HG03520 (cell line): ENCODE data around the gene CRB2.

Experiments
- ATAC-seq: cut with Tn5 transposase; IDR thresholded peaks from one replicate; pipeline ENCODE4 v1.9.1; 2021; ENCODE audit warnings: mild to moderate bottlenecking, moderate library complexity; ENCODE audit not compliant: unreplicated experiment

Gene CRB2

DNA sequence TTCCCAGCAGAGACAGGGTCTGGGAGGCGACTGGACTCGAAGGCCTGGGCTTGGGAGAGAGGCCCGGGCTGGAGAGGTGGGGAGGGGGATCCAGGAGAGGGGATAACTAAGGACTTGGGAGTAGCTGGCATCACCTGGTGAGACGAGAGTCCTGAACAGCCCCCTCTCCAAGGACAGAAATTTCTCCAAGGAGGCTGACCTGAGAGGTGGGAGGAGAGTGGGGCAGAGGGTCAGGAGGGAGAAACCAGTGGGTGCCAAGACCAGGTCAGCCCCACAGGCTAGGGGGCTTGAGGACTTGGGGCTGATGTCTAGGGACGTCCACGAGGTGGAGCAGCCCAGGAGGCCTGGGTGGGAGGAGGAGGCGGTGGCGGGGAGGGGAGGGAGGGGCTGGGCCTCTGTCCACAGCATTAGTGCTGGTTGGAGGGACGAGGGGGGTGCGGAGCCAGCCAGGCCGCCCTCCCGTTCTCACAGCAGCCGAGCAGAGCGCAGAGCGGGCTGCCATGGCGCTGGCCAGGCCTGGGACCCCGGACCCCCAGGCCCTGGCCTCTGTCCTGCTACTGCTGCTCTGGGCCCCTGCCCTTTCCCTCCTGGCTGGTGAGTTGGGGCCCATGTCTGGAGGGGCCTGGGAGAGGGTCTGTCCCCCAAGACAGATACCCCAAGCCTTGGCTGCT lies at the start of gene CRB2:
CRB2 (plus strand) TSS at position 437 of the 671 bp plus-strand sequence; CDS start at position 501, 64 bp downstream.
- no peak for ATAC-seq

DNA sequence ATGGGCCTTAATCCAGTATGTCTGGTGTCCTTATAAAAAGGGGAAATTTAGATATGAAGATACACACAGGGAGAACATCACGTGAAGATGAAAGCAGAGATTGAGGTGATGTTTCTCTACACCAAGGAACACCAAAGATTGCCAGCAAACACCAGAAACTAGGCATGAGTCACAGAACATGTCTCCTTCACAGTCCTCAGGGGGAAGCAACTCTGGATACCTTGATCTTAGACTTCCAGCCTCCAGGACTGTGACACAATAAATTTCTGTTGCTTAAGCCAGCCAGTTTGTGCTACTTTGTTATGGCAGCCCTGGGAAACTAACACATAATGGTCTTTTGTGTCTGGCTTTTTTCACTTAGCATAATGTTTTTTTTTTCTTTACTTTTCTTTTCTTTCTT lies 46.4 kb upstream of the CRB2 start:
- ATAC-seq, result no peak

DNA sequence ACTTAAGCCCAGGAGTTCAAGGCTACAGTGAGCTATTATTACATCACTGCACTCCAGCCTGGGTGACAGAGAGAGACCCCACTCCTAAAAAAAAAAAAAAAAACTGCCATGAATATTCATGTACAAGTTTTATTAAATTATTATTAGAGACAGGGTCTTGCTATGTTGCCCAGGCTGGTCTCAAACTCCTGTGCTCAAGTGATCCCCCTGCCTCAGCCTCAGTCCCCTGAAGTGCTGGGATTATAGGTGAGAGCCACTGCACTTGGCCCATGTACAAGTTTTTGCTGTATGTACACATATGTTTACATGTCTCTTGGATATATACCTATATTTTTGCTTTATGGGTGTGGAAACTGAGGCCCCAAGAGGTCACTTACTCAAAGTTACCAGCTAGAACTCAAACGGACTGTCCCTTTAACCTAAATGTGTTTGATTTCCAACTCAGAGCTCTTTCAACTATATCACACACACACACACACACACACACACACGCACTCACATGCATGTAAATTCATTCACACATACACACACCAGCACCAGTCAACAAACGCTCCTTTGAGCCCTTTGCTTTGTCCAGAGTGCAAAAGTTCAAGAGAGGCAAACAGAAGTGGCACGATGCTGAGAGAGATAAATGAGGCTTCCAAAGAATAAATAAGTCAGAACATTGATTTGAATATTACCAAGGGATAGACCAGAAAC lies 45.3 kb upstream of the CRB2 start:
- no peak for ATAC-seq

DNA sequence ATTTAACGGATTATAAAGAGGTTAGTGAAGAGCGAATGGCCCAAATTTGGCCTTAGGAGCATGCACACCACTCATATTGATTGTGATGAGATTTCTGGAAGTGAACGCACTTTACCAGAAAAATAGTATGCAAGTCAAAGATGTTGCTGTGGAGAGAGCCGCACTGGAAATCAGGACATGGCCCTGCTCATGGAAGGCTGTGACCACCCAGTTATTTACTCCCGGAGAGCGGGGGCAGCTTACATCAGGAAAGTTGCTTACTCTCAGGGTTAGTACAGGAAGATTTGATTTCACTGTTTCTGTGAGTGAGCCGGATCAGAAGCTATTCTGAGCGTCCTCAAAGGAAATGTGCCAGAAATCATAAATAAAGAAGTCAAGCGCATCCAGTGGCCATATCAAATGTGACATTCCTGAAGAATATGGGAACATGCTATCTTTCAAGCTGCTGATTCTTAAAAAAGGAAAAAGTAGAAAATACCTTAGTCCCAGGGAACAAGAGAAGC lies 44.7 kb upstream of the CRB2 start:
- no peak for ATAC-seq

DNA sequence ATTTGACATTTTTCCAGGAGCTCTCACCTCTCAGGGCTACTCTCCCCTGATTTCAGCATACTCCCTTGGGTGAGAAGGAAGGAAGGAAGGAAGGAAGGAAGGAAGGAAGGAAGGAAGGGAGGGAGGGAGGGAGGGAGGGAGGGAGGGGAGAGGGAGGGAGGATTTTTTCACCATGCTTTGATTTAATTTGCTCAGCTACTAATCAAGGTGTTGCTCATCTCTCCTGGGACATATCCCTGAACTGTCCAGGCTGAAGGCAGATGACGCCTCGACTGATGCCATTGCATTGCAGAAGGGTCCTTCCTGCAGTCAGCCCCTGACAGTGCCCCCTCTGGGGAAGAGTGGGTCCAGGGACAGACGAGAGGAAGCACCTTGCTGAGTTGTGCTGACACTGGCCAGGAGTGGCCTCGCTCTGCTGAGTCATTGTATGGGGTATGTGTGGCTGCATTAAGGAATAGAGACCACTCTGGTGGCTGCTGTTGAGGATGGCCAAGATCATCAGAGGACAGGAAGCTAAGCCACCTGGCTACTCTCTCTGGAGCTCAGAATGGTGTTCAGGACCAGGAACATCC lies 43.6 kb upstream of the CRB2 start:
- ATAC-seq, result no peak

DNA sequence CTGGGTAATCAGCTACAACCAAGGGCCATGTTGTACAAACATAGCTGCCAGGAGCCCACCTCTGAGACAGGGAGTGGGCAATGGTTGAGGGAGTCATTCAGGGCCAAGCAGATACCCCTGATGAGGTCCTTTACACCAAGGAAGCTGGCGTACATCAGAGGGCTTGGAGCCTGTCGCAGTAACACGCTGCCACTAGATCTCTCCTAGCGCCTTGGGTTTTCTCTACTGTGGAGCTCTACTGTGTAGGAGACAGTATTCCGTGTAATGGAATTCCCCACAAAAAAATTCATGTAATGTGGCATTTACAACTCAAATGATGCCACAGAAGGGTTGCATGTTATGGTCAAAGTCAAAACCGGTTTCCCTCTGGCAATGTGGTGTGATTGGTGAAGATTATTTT lies 41.4 kb upstream of the CRB2 start:
- no peak for ATAC-seq

DNA sequence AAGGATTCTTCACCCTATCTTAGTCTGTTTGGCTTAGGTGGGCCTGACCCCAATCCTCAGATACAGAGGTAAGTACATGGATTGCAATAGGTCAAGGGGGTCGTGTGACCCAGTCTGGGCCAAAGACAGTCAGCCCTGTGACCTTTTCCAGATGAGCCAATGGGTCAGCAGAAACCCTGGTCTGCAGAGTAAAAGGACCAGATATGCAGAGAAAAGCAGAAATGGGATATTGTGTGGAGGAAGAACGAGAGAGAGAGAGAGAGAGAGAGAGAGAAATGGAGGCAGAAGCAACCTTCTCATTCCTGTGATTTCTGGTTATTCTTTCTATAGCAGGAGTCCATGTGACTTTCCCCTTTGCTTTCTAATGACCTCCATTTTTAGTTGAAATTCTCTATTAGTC lies 40.4 kb upstream of the CRB2 start:
- ATAC-seq, result no peak

DNA sequence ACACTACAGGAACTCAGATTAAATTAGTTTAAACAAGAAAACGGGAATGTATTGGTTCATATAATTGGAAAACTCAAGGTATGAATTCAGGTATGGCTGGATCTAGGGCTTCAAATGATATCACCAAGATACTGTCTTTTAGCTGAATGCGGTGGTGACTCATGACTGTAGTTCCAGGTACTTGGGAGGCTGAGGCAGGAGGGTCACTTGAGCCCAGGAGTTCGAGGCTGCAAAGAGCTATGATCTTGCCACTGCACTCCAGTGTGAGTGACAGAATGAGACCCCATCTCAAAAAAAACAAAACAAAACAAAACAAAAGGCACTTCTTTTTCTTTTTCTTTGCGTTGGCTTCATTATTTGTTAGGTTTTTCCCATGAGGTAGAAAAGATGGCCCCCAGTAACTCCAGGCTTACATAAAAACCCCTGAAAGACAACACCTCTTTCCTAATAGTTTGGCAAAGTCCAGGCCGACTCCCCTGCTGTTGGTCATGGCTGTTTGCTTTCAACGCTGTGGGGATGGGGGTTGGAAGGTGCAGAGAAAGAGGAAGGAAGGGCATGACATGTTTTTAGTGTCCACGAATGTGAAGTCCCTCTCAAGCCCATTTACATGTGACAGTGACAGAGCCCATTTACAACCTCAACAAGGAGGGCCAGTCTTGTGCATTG lies 39.8 kb upstream of the CRB2 start:
- ATAC-seq, result no peak

DNA sequence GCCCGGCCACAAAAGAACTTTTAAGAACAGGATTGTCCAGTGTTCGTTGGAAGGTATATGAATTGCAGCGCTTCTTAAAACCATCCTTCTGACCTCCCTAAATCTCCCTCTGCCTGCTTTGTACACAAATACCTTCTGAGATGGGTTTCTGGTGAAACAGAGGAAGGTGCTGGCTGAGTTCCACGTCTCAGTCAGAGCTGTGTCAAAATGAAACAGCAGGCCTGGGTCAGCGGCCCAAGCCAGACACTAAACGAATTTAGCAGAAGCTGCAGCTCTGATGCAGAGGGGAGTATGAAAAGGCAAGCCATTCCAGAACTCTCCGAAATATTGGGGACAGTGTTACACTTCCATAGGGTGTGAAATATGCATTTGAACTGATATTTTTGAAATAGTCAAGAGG lies 37.8 kb upstream of the CRB2 start:
- peak; percentile 57 for ATAC-seq

DNA sequence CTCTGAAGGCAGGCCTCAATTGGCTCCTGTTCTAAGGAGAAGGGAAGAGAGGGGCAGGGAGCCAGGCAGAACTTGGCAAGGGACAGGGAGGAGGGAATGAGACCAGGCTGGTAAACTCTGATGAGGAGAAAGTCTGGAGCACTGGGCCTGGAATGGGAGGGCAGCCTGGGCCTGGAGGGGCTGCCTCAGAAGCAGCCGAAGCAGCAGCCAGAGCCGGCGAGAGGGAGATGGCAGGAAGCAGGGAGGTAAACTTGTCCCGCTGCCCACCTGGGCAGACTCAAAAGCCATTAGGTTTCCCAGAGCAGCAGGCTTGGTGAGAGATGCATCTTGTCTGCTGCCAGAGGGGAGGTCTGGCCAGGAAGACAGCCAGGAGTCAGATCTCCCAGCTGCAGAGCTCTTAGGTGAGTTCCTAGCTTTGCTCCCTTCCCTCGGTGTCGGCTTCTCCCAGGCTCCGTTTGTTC lies 37.0 kb upstream of the CRB2 start:
- no peak for ATAC-seq

DNA sequence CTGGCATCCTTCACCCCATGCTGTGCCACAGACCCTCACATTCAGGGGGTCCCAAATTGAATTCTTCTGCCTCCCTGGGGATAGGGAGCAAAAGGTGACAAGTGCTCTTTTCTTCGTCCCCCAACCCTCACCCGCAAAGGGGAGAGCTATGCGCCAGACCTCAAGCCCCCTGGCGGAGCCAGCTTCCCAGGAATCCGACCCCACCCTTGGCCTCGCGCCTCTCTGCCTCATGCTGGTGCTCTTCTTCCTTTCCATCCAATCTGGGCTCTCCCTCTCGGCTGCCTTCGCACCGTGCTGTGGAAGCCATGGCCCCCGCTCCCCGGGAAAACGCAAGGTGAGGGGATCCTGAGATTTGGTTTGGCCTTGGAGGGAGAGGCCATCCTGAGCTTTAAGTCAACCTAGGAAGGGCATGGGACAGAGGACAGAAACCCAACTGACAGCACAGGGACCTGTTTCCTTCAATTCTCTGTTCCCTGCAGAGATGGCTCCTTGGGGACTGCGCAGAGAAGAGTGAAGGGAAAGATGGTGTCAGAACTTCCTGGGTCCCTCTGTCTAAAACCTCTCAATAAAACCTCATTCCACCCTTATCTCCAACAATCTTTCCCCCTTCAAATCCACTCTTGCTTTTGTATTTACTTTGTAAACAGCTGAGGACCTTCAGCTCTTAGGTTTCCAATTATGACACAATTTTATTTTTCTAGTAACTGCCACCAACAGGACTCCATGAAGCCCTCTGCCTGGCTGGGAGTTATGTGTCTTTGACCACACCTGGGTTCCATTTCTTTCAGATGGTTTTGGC lies 36.3 kb upstream of the CRB2 start:
- ATAC-seq, result no peak

DNA sequence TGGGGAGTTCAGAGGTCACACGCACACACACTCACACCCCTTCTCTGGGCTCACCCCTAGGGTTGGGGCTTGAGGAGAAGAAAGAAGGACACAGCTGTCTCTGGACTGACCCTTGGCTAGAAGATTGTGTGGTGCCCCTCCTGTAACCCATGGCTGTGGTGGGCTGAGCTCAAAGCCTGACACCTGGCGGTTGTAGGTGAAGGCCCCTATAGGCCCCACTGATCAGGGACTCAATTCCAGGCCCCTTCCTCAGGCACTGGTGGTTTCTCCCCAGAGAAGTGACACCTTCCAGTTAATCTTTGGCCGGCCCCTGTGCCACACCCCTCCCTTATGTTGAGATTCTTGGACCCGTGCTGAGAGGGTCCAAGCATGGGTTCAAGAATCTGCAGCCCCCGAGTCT lies 35.2 kb upstream of the CRB2 start:
- ATAC-seq, result no peak

DNA sequence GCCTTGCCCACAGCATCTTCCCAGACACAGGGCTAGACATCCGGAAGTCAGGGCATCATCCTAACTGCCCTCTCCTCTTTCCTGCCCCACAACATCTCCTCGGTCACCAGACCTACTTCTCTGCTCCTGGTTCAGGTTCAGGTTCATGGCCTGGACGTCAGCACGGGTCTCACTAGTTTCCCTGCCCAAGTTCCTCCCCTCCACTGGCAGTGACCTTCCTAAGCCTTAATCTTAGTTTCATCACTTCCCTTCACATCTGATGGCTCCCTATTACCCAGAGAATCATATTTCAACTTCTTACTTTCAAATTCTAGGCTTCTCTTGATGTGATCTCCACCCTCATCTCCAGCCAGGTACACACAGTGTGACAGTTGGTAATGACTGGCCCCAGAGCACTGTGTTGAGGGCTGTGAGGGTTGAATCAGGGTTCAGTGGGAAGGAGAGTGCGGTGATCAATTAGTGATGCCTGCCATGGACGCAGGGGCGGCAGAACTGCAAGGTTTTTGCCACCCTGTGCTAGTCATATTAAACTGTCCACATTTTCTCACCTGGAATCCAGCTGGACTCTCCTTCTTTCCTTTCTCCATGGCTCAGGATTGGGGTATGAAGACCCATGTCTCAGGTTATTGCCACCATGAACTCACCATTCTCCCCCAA lies 34.3 kb upstream of the CRB2 start:
- no peak for ATAC-seq

DNA sequence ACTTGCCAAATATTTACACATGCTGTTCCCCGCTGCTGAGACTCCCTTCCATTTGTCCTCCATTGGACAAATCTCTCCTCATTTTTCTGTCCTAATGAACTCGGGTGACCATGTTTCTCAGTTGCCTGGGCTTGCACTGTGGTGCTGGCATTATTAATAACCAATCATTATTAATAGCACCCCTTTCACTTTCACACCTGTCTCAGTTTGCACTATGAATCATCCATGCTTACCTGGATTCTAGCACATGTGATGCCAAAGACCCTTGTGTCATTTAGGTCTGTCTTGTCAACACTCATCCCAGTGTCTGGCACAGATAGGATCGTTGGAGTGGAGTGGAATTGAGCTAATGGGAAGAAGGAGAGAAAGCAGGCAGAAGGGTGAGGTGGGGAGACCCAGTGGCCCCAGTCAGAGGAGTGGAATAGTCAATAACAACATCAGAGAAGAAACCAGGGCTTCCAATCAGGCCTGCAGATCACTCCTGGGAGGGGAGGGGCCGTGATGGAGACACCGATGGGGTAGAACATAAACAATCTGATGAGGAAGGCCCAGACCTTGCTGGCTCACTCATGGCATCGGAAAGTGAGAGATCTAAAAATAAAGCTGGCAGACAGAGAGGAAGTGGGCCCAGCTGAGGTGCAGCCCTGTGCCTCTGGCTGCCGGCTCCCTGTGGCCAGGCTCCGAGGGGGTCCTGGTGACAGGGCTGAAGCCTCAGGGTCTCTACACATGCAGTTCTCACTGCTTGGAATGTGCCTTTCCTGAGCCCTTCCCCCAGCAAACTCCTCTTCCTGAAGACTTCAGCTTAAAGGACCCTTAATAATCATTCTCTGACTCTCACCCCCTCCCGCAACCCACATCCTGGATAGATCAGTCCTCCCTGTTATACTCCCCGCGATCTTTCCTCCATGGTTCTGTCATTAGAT lies 33.5 kb upstream of the CRB2 start:
- ATAC-seq, result no peak

DNA sequence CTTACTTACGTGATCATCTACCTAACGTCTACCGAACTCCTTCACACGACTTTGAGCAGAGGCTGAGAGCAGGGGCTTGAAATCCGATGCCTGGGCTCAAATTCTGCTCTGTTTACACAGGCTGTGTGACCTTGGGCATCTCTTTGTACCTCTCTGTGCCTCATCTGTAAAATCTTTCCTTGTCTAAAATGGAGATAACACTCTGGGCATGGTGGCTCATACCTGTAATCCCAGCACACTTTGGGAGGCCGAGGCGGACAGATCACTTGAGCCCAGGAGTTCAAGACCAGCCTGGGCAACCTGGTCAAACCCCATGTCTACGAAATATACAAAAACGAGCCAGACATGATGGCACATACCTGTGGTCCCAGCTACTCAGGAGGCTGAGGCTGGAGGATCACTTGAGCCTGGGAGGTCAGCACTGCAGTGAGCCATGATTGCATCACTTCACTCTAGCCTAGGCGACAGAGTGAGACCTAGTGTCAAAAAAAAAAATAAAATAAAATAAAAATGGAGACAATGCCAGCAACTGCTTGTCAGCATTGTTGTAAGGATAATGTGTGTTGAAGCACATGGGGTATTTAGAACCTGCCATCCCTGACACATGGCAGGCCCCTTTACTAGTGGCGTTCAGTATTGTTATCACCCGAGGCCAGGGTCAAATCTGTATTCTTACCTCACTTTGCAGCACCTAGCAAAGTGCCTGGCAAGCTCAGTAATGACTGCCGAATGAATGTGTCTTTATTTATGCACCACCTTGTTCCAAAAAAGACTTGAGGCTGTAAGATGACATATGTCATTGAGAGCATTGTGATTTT lies 32.6 kb upstream of the CRB2 start:
- no peak for ATAC-seq

DNA sequence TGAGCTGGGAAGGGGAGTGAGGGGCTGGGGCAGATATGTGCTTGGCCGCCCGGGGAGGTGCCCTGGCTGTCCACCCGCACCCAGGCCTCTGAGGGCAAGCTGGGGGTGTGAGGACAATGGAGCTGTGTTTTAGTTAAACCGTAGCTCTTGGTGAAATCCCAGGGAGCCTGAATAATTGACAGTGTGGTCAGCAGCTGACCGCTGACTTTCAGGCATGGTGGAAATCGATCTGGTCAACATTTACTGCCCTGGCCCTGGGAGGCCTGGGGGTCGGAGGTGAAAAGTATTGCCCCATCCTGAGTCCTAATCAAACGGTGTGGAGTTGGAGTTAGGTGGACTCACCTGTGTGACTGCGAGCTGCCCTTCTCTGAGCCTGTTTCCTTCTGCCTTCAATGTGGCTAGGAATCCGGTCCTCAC lies 31.2 kb upstream of the CRB2 start:
- no peak for ATAC-seq

DNA sequence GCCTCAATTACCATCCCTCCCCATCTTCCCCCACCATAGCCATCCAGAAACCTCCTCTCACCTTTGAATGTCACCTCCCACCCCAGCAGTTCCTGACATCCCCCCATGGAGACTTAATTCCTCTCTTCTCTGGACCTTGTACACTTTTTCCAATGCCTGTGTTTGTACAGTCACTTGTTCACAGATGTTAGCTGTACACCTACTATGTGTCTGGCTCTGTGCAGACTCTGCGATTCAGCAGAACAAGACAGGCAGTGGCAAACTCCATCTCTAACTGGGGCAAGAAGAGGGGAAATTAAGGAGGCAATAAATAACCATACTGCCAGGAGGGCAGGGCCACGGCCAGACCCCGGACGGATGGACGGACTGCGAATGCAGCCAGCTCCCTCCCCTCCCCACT lies 29.8 kb upstream of the CRB2 start:
- ATAC-seq, result no peak

DNA sequence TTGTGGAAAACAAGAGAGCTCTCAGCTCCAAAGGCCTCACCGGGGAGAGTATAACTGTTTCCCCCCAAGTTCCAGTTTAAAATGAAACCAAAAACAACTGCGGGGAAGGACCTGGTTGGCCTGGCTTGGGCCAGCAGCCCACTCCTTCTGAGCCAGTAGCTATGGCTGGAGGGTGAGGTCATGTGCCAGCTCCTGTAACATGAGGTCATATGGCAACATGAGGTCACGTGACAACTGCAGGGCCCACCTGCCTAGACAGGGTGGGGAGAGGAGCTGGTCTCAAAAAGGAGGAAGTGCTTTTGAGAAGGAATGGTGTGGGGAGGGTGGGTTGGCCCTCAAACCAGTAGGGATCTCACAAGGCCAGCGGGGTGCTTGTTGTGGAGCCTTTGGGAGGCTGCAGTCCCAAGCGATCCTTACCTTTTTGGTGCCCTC lies 29.3 kb upstream of the CRB2 start:
- ATAC-seq, result peak; percentile 62
